ENCODE results near the gene RPAP2.

DNA sequence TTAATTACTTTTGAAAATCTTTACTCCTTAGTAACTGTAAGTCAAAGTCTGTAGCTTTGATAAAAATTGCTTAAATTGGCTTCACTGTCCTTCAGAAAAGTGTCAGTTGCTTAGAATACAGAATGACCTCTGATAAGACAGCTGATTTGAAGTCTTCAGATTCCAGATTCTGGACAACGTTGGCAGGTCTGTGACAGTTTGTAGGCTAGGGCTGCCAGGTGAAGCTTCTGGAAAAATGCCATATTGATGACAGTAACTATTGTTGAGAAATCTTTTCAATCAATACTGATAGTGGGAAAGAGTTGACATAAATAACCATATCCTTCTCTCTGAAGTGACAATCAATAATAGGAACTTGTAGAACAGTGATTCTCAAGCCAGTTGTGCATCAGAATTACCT is 41.3 kb downstream of the RPAP2 start:
- TF ChIP-seq USF1 (IDR thresholded peaks at IDR 0.05) (no peak), FOXM1 (IDR thresholded peaks at IDR 0.05; ENCODE audit: borderline replicate concordance, low read depth) (no peak), CREB1 (IDR thresholded peaks at IDR 0.05; ENCODE audit: low read depth) (no peak), REST (IDR thresholded peaks at IDR 0.05; ENCODE audit: low read depth) (no peak), RAD21 (IDR thresholded peaks at IDR 0.05; ENCODE audit: low read depth) (no peak), YY1 (IDR thresholded peaks at IDR 0.05; ENCODE audit: low read depth) (no peak), CEBPB (IDR thresholded peaks at IDR 0.05) (no peak), EP300 (IDR thresholded peaks at IDR 0.05; ENCODE audit: borderline replicate concordance) (no peak)
- TF ChIP-seq, protein P1, sequence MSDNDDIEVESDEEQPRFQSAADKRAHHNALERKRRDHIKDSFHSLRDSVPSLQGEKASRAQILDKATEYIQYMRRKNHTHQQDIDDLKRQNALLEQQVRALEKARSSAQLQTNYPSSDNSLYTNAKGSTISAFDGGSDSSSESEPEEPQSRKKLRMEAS (IDR thresholded peaks at IDR 0.05): no peak

All from Ishikawa (cell line).